Activated T-helper 1 cell treated with anti-CD3 and anti-CD28 coated beads, Interleukin-12 subunit alpha, Interleukin-12 subunit beta, Interleukin-2, Interleukin-4 antibody, amounts not matched to agents 30 ng/mL and 10 ng/mL and 1 ng/mL, durations not matched to agents 14 hours and 24 hours and 36 hours (primary cell): ENCODE data around the gene MR1. TPM values are rescaled to one million over a fixed set of nuclear protein-coding genes. Genes with fewer than 3 reads are reported as not detected.
A peak's percentile ranks its signal among the peaks of the same experiment; 100 is the strongest.
"Not testable (repeated sequence)": the region's sequence is repeated elsewhere in the genome, so short reads cannot be mapped to it uniquely, and the experiment has no call there.

Source experiments
- DNase-seq: peaks from one replicate; pipeline ENCODE4 v3.0.0; 2021; ENCODE audit warnings: low spot score
- H3K27ac Mint-ChIP-seq: one replicate; pipeline ENCODE4 v1.8.0; 2021; ENCODE audit warnings: mild to moderate bottlenecking, mixed read lengths
- H3K27me3 Mint-ChIP-seq: one replicate; pipeline ENCODE4 v1.8.0; 2022; ENCODE audit warnings: mild to moderate bottlenecking, moderate library complexity, mixed read lengths; ENCODE audit not compliant: insufficient read depth
- H3K36me3 Mint-ChIP-seq: one replicate; pipeline ENCODE4 v1.8.0; 2021; ENCODE audit warnings: low read depth, mixed read lengths
- H3K4me1 Mint-ChIP-seq: one replicate; pipeline ENCODE4 v1.8.0; 2021; ENCODE audit warnings: low read depth, mixed read lengths
- H3K4me3 Mint-ChIP-seq: one replicate; pipeline ENCODE4 v1.8.0; 2021; ENCODE audit warnings: mild to moderate bottlenecking, moderate library complexity, mixed read lengths
- H3K9me3 Mint-ChIP-seq: one replicate; pipeline ENCODE4 v1.8.0; 2021; ENCODE audit warnings: mixed read lengths
- intact Hi-C: fragments of 100-400 bp; cut with micrococcal nuclease; formaldehyde crosslinking; loops from one replicate; pipeline ENCODE4 v1.15.1; 2024
- total RNA-seq: library from RNA; stranded (reverse); gene quantifications from 2 replicates; pipeline ENCODE4 v1.2.3, GENCODE V29; 2022

The MR1 gene
- total RNA-seq, 1 donor from 2014 or later = 17.6 TPM

DNA sequence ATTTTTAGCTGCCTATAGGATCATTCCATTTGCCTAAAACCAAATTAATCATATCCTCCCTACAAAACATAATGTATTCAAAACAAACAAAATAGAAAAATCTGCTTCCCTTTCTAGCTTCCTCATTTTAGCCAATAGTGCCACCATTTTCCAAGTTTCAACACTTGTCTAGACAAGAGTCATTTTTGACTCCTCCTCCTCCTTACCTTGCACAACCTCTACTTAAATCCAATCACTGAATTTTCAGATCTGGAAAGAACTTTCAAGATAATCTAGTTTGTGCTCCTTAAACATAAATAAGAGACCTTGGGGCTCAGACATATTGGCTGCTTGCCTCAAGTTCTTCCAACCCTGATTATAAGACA is 18.6 kb upstream of the MR1 start:
- H3K9me3 Mint-ChIP-seq = no peaks in the 10 kb centered on the region
- intact Hi-C loops = loop anchor here (2.0 to 10.0 kb wide), 5 partner anchors 382 to 1600 kb away; partner anchors contain the start of genes CEP350 and XPR1
- no peaks in the 10 kb centered on the region for H3K27me3 Mint-ChIP-seq
- no peak overlapping the region for H3K4me3 Mint-ChIP-seq
- peaks cover 41% of the 10 kb centered on the region for H3K4me1 Mint-ChIP-seq
- H3K36me3 Mint-ChIP-seq = peaks cover 30% of the 10 kb centered on the region
- DNase-seq = no peak
- H3K27ac Mint-ChIP-seq = no peak overlapping the region

DNA sequence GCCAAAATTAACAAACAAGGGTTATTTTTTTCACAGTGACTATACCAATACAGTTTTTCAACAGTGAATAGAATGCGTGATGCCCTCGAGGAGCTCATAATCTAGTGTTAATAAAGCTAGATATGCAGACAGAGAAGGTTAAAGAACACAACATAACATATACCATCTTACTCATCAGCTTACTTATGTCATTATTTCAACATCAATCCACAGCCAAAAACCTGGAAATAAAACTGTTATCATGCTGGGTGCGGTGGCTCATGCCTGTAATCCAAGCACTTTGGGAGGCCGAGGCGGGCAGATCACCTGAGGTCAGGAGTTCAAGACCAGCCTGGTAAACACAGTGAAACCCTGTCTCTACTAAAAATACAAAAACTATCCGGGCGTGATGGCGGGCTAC is 17.2 kb upstream of the MR1 start:
- DNase-seq = no peak
- no peak overlapping the region for H3K4me3 Mint-ChIP-seq
- H3K9me3 Mint-ChIP-seq = no peaks in the 10 kb centered on the region
- no peaks in the 10 kb centered on the region for H3K27me3 Mint-ChIP-seq
- H3K36me3 Mint-ChIP-seq = peaks cover 27% of the 10 kb centered on the region
- intact Hi-C loops = loop anchor here (10.0 kb wide), 2 partner anchors 1062 to 1598 kb away; partner anchors contain the start of gene CEP350
- no peak overlapping the region for H3K27ac Mint-ChIP-seq
- peaks cover 50% of the 10 kb centered on the region for H3K4me1 Mint-ChIP-seq

- peaks cover 21% of the 10 kb centered on the region for H3K36me3 Mint-ChIP-seq
- DNase-seq = no peak
- H3K27me3 Mint-ChIP-seq = peaks cover 3% of the 10 kb centered on the region
- H3K4me1 Mint-ChIP-seq = peaks cover 46% of the 10 kb centered on the region
- H3K9me3 Mint-ChIP-seq = no peaks in the 10 kb centered on the region
- peak overlapping the region; percentile 45 for H3K27ac Mint-ChIP-seq
- intact Hi-C loops = loop anchor here (10.0 kb wide), 2 partner anchors 1064 to 1596 kb away; partner anchors contain the start of gene CEP350
- peak overlapping the region; percentile 63 for H3K4me3 Mint-ChIP-seq
Measured at GRCh38 chr1:181018901-181019681, 14.7 kb upstream of the MR1 start.

DNA sequence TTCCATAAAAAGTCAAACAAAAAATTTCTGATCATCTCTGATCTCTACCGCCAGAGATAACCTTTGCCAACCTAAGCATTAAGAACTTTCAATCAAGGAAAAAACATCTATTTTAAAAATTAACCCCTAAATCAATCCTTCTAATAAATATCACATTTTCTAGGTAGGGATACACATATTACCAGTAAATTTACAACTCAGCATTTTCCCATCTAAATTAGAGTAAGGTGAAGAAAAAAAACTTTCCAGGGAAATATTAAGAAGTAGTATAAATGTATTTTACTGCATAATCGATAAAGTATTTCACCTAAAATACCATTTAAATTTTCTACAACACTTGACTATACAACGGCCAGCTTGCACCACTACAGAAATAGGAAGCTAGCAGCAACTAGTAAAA is 12.6 kb upstream of the MR1 start:
- no peak for DNase-seq
- peak overlapping the region; percentile 13 for H3K27ac Mint-ChIP-seq
- H3K27me3 Mint-ChIP-seq = peaks cover 15% of the 10 kb centered on the region
- intact Hi-C loops = loop anchor here (1.0 to 5.0 kb wide), 4 partner anchors 39 to 1994 kb away; partner anchors contain the start of genes FAM20B and TOR1AIP1
- peak overlapping the region; percentile 96 for H3K4me3 Mint-ChIP-seq
- peaks cover 21% of the 10 kb centered on the region for H3K36me3 Mint-ChIP-seq
- H3K4me1 Mint-ChIP-seq = peaks cover 46% of the 10 kb centered on the region
- no peaks in the 10 kb centered on the region for H3K9me3 Mint-ChIP-seq

DNA sequence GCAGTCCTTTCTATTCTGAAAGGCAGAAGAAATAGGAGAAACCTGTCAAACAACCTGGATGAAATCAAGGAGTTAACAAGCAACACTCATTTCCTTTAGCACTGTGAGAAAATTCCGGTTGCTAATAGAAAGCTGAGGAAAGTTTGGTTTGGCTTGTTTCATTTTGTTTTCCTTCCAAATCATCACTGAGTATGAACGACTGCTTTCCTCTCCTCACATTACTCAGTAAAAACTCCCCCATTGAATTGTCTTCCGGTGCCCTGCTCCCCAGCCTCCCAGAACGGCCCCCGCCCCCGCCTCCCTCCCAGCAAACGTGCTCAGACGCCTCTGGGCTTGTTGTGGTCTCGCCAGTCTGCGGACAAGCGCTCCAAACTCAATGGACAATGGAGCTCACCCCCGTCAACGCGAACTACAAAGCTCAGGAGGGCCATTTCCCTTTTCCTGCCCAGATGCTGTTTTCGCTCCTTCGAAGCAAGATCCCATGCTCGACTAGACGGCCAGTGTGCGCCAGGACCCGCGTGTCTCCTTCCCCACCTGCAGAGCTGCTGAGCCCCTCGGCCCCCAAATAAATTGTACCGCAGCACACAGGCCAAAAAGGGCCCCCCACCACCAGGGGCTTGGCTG is 11.9 kb upstream of the MR1 start:
- intact Hi-C loops = loop anchor here (1.0 to 5.0 kb wide), 7 partner anchors 8 to 1995 kb away; partner anchors contain the start of genes FAM20B and TOR1AIP1
- H3K36me3 Mint-ChIP-seq = peaks cover 21% of the 10 kb centered on the region
- H3K27ac Mint-ChIP-seq = peak overlapping the region; percentile 97
- peak; percentile 37 for DNase-seq
- peak overlapping the region; percentile 96 for H3K4me3 Mint-ChIP-seq
- peaks cover 15% of the 10 kb centered on the region for H3K27me3 Mint-ChIP-seq
- H3K4me1 Mint-ChIP-seq = peaks cover 46% of the 10 kb centered on the region
- no peaks in the 10 kb centered on the region for H3K9me3 Mint-ChIP-seq

DNA sequence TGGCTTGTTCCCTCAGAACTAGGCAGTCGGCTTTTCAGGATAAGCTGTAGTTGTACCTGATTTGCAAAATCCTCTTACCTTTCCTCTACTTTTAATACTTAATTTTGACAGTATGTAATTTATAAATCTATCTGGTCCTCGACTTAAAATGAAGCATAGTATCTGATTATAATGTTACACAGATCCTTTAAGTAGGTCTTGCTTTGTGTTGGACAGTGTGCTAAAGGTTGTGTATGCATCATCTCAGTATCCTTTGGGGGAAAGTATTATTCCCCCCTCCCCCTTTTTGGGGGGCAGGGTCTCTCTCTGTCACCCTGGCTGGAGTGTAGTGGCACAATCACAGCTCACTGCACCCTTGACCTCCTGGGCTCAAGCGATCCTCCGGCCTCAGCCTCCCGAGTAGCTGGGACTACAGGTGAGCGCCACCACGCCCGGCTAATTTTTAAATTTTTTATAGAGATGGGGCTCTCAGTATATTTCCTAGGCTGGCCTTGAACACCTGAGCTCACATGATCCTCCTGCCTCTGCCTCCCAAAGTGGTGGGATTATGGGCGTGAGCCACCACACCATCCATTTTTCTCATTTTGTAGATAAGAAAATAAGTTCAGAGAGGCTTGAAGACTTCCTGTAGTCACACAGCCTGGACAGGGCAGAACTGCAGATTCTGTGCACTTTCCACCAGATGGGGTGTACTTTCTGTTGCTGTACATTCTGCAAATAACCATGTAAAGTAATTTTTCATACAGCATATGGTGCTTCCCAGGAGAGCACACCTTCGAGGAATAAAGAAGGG is 10.3 kb upstream of the MR1 start:
- H3K4me3 Mint-ChIP-seq = peak overlapping the region; percentile 96
- no peaks in the 10 kb centered on the region for H3K9me3 Mint-ChIP-seq
- H3K4me1 Mint-ChIP-seq = peaks cover 44% of the 10 kb centered on the region
- intact Hi-C loops = loop anchor here (1.0 to 5.0 kb wide), 6 partner anchors 10 to 1996 kb away; partner anchors contain the start of genes FAM20B, MR1 and TOR1AIP1
- H3K27me3 Mint-ChIP-seq = peaks cover 22% of the 10 kb centered on the region
- H3K36me3 Mint-ChIP-seq = peaks cover 15% of the 10 kb centered on the region
- peak overlapping the region; percentile 97 for H3K27ac Mint-ChIP-seq
- no peak for DNase-seq

GRCh38 chr1:181028196-181028595 is 5.6 kb upstream of the MR1 start:
- H3K27me3 Mint-ChIP-seq = peaks cover 19% of the 10 kb centered on the region
- no peak overlapping the region for H3K27ac Mint-ChIP-seq
- H3K4me3 Mint-ChIP-seq = no peak overlapping the region
- intact Hi-C loops = no loop called here
- H3K9me3 Mint-ChIP-seq = no peaks in the 10 kb centered on the region
- H3K4me1 Mint-ChIP-seq = peaks cover 17% of the 10 kb centered on the region
- DNase-seq = no peak
- H3K36me3 Mint-ChIP-seq = peaks cover 1% of the 10 kb centered on the region

DNA sequence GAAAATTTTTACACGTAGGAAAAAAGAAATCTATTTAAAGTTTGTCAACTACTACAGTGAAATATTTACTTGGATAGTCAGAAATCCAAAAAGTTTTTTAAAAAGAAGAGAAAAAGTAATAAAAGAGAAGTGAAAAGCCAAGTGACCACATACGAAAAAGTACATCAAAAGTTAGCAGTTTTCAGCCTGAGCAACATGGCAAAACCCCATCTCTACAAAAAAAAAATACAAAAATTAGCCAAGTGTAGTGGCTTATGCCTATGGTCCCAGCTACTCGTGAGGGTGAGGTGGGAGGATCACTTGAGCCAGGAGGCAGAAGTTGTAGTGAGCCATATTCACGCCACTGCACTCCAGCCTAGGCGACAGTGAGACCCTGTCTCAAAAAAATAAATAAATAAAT is 5.2 kb upstream of the MR1 start:
- H3K4me1 Mint-ChIP-seq = peaks cover 18% of the 10 kb centered on the region
- no peak overlapping the region for H3K4me3 Mint-ChIP-seq
- H3K27ac Mint-ChIP-seq = no peak overlapping the region
- peaks cover 19% of the 10 kb centered on the region for H3K27me3 Mint-ChIP-seq
- peaks cover 2% of the 10 kb centered on the region for H3K36me3 Mint-ChIP-seq
- no peaks in the 10 kb centered on the region for H3K9me3 Mint-ChIP-seq
- no peak for DNase-seq
- intact Hi-C loops = no loop called here

GRCh38 chr1:181032535-181032934 is 1.2 kb upstream of the MR1 start:
- peaks cover 5% of the 10 kb centered on the region for H3K27me3 Mint-ChIP-seq
- no peak overlapping the region for H3K4me3 Mint-ChIP-seq
- intact Hi-C loops = loop anchor here (5.0 to 10.0 kb wide), 2 partner anchors 530 to 992 kb away; partner anchors contain the start of gene ACBD6
- no peaks in the 10 kb centered on the region for H3K9me3 Mint-ChIP-seq
- peak overlapping the region; percentile 36 for H3K27ac Mint-ChIP-seq
- peaks cover 8% of the 10 kb centered on the region for H3K36me3 Mint-ChIP-seq
- no peak for DNase-seq
- peaks cover 56% of the 10 kb centered on the region for H3K4me1 Mint-ChIP-seq

GRCh38 chr1:181033128-181033798 is 520 bp upstream of the MR1 start:
- intact Hi-C loops = loop anchor here (1.0 to 10.0 kb wide), 5 partner anchors 10 to 992 kb away; partner anchors contain the start of gene ACBD6
- H3K4me1 Mint-ChIP-seq = peaks cover 59% of the 10 kb centered on the region
- H3K27ac Mint-ChIP-seq = peak overlapping the region; percentile 96
- peak overlapping the region; percentile 95 for H3K4me3 Mint-ChIP-seq
- no peaks in the 10 kb centered on the region for H3K9me3 Mint-ChIP-seq
- H3K27me3 Mint-ChIP-seq = no peaks in the 10 kb centered on the region
- peaks cover 14% of the 10 kb centered on the region for H3K36me3 Mint-ChIP-seq
- no peak for DNase-seq

DNA sequence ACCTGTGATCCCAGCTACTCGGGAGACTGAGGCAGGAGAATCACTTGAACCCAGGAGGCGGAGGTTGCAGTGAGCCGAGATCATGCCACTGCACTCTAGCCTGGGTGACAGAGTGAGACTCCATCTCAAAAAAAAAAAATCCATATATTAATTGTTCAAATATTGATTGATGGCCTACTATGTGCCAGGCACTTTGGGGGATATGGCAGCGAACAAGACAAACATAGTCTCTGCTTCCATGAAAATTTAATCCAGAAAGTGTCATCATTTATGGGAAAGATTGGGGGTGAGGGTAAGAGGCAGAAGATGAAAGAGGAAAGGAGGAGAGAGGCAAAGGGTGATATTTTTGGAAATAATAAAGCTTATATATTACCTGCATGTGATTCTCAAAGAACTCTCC is 1.4 kb downstream of the MR1 start:
- H3K4me3 Mint-ChIP-seq = peak overlapping the region; percentile 57
- H3K27me3 Mint-ChIP-seq, H3K9me3 Mint-ChIP-seq, DNase-seq: not testable (repeated sequence)
- peak overlapping the region; percentile 21 for H3K27ac Mint-ChIP-seq
- intact Hi-C loops = loop anchor here (5.0 to 10.0 kb wide), 3 partner anchors 153 to 990 kb away; no protein-coding TSS in a partner anchor
- peaks cover 27% of the 10 kb centered on the region for H3K36me3 Mint-ChIP-seq
- H3K4me1 Mint-ChIP-seq = peaks cover 68% of the 10 kb centered on the region
